Cortex of kidney (tissue), 1 donor: ENCODE measurements around the gene DNHD1.

ENCODE experiments used
- DNase-seq: peaks from one replicate; lab custom pipeline; 2025; lab: John Stamatoyannopoulos, UW

DNHD1 gene

GRCh38 chr11:6497069-6497839, at the start of gene DNHD1:
DNHD1 (plus strand) TSS chr11:6497280; CDS start chr11:6498216, 936 bp downstream.
- no peak for DNase-seq

- no peak for DNase-seq
These were observed 48.5 kb upstream of the DNHD1 start for GRCh38 chr11:6448574-6448973.

GRCh38 chr11:6452219-6452618, 44.9 kb upstream of the DNHD1 start:
- no peak for DNase-seq

GRCh38 chr11:6453152-6453551, 43.9 kb upstream of the DNHD1 start:
- DNase-seq, result no peak

- DNase-seq, result no peak
These were observed 42.0 kb upstream of the DNHD1 start for GRCh38 chr11:6455070-6455469.

GRCh38 chr11:6456361-6457073, 40.6 kb upstream of the DNHD1 start:
- DNase-seq, result no peak

GRCh38 chr11:6457581-6458320, 39.3 kb upstream of the DNHD1 start:
- DNase-seq, result no peak

- DNase-seq, result no peak
These were observed 38.6 kb upstream of the DNHD1 start for GRCh38 chr11:6458352-6459098.

- no peak for DNase-seq
These were observed 38.0 kb upstream of the DNHD1 start for GRCh38 chr11:6459099-6459450.

GRCh38 chr11:6468712-6469495, 28.2 kb upstream of the DNHD1 start:
- no peak for DNase-seq

- DNase-seq, result no peak
These were observed 27.5 kb upstream of the DNHD1 start for GRCh38 chr11:6469599-6469998.

GRCh38 chr11:6472934-6473333, 24.1 kb upstream of the DNHD1 start:
- DNase-seq, result no peak

- no peak for DNase-seq
These were observed 23.3 kb upstream of the DNHD1 start, which contains the start of gene TRIM3 for GRCh38 chr11:6473451-6474412. TRIM3 (minus strand) TSS chr11:6473941; CDS start chr11:6465695, 8,246 bp downstream.

- DNase-seq, result no peak
These were observed 22.7 kb upstream of the DNHD1 start for GRCh38 chr11:6474413-6474792.

GRCh38 chr11:6474806-6475500, 22.1 kb upstream of the DNHD1 start:
- DNase-seq, result no peak

GRCh38 chr11:6475936-6476335, 21.1 kb upstream of the DNHD1 start:
- DNase-seq, result no peak

- DNase-seq, result no peak
These were observed 20.5 kb upstream of the DNHD1 start for GRCh38 chr11:6476571-6476970.

GRCh38 chr11:6480299-6480914, 16.7 kb upstream of the DNHD1 start:
- DNase-seq, result no peak
